HL-60 (cell line): Measurements from ENCODE around the gene BBS9.

Source experiments
- DNase-seq, 2 experiments: peaks; one replicate each; pipeline ENCODE4 v3.0.0-alpha.2; 2010 to 2020; ENCODE audit warnings: low read depth in 1 of 2, low spot score in 1 of 2
- H3K27ac ChIP-seq: fragments of 250-450 bp; sonication (Bioruptor Pico); replicated peaks from 2 replicates; pipeline ENCODE4 v1.5.1; 2020; ENCODE audit warnings: mild to moderate bottlenecking, moderate library complexity
- H3K27me3 ChIP-seq: fragments of 250-450 bp; sonication (Bioruptor Pico); 2 replicates; pipeline ENCODE4 v1.5.1; 2021; ENCODE audit warnings: mild to moderate bottlenecking, moderate library complexity; ENCODE audit not compliant: insufficient read depth, poor library complexity, severe bottlenecking
- H3K4me3 ChIP-seq: replicated peaks from 2 replicates; pipeline ENCODE4 v1.5.1; 2011; ENCODE audit warnings: mild to moderate bottlenecking, control low read depth, low read length; ENCODE audit not compliant: insufficient read depth
- CTCF ChIP-seq: IDR thresholded peaks from one replicate; pipeline ENCODE4 v1.5.1; 2011; ENCODE audit warnings: low read length, control low read depth, inconsistent platforms; ENCODE audit not compliant: insufficient read depth
- GABPA ChIP-seq: IDR thresholded peaks from 2 replicates; pipeline ENCODE4 v1.6.1; 2012; ENCODE audit warnings: low read depth
- POLR2AphosphoS5 ChIP-seq: IDR thresholded peaks from 2 replicates; pipeline ENCODE4 v1.6.1; 2012; ENCODE audit warnings: low read depth
- REST ChIP-seq: IDR thresholded peaks from 2 replicates; pipeline ENCODE4 v1.6.1; 2012; ENCODE audit warnings: low read depth; ENCODE audit not compliant: insufficient replicate concordance
- SPI1 ChIP-seq: IDR thresholded peaks from 2 replicates; pipeline ENCODE4 v1.6.1; 2012; ENCODE audit warnings: low read depth, mild to moderate bottlenecking, borderline replicate concordance

Gene BBS9

GRCh38 chr7:33539198-33539597, 409.8 kb downstream of the BBS9 start:
- Histone ChIP-seq H3K27ac (no peak overlapping the region), H3K27me3 (no peaks in the 10 kb centered on the region), H3K4me3 (no peak overlapping the region)
- TF ChIP-seq REST: no peak
- no peak for TF ChIP-seq GABPA
- TF ChIP-seq POLR2AphosphoS5: no peak
- DNase-seq: no peak

DNA sequence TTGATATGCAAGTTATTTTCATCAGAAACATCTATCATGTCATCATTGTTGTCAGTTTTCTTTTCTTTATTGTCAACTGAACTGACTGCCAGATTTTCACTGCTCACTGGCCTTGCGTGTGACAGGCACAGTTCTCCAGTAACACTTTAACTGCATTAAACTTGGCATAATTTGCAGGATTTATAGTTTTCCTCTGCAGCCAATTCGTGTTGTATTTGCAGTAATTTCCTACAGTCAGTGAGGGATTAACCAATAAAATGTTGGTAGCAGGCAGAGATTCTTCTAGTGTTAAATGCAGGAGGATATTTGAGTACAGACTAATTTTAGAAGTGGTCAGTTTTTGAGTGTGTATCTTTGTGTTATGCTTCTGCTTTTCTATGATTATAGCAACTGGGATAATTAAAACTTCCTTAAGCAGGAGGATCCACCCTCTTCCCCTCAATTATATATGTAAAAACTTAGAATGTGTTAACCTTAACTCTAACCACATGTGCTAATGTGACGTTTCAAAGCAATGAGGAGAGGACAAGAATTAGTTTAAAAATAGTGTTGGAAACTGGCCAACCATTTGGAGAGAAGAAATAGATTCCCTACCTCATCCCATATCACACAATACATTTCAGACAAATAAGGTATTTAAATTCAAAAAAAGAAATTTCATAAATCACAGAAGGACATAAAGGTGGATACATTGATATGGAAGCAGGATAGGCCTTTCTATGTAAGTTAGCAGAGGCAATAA, 410.5 kb downstream of the BBS9 start:
- Histone ChIP-seq H3K27me3 (no peaks in the 10 kb centered on the region), H3K4me3 (no peak overlapping the region), H3K27ac (no peak overlapping the region)
- no peak for TF ChIP-seq SPI1
- no peak for TF ChIP-seq GABPA
- TF ChIP-seq POLR2AphosphoS5: no peak
- no peak for TF ChIP-seq REST
- TF ChIP-seq CTCF: no peak
- no peak for DNase-seq

GRCh38 chr7:33547880-33548279, 418.5 kb downstream of the BBS9 start:
- no peak overlapping the region for H3K27ac ChIP-seq
- TF ChIP-seq POLR2AphosphoS5 (no peak), SPI1 (no peak), CTCF (no peak)
- no peak for DNase-seq
- H3K27me3 ChIP-seq: no peaks in the 10 kb centered on the region
- no peak overlapping the region for H3K4me3 ChIP-seq

GRCh38 chr7:33550363-33550762, 421.0 kb downstream of the BBS9 start:
- Histone ChIP-seq H3K27ac (no peak overlapping the region), H3K4me3 (no peak overlapping the region), H3K27me3 (no peaks in the 10 kb centered on the region)
- DNase-seq: no peak
- TF ChIP-seq REST: no peak
- TF ChIP-seq SPI1: no peak
- no peak for TF ChIP-seq CTCF
- TF ChIP-seq GABPA: no peak
- TF ChIP-seq POLR2AphosphoS5: no peak
